K562 (cell line): ENCODE measurements around the gene AUNIP. TPM values are rescaled to one million over a fixed set of nuclear protein-coding genes. Genes with fewer than 3 reads are reported as not detected.

Source experiments
- CTBP1 ChIP-seq: fragments of 450-650 bp; IDR thresholded peaks from 2 replicates; pipeline ENCODE4 v1.6.1; 2016; ENCODE audit warnings: borderline replicate concordance
- EHMT2 ChIP-seq: fragments of 450-650 bp; IDR thresholded peaks from 2 replicates; pipeline ENCODE4 v1.6.1; 2018; ENCODE audit warnings: antibody characterized with exemption
- EP300 ChIP-seq: IDR thresholded peaks from 2 replicates; pipeline ENCODE4 v1.6.1; 2012; ENCODE audit warnings: low read length, improper control_type of control experiment
- ESRRB ChIP-seq: fragments of 250-450 bp; sonication (Bioruptor Pico); IDR thresholded peaks from 2 replicates; pipeline ENCODE4 v1.5.0; 2020; ENCODE audit warnings: mild to moderate bottlenecking, moderate library complexity, borderline replicate concordance
- ILF3 ChIP-seq: fragments of 450-650 bp; IDR thresholded peaks from 2 replicates; pipeline ENCODE4 v1.6.1; 2018; ENCODE audit warnings: antibody characterized with exemption, mild to moderate bottlenecking, moderate library complexity, borderline replicate concordance
- KDM1A ChIP-seq, 2 experiments: fragments of 450-650 bp; IDR thresholded peaks; 2 replicates each; pipeline ENCODE4 v1.6.1; 2016; ENCODE audit warnings: mild to moderate bottlenecking in 2 of 2
- MAZ ChIP-seq, 2 experiments: fragments of 450-650 bp in 1 of 2; sonication (generic) in 1 of 2; formaldehyde crosslinking; IDR thresholded peaks in 1 of 2; conservative IDR thresholded peaks in 1 of 2; 2 replicates each; pipeline versions ENCODE4 v1.4.0 to v1.5.0; 2020; ENCODE audit warnings: mild to moderate bottlenecking in 1 of 2, missing genetic modification reagents in 1 of 2
- NBN ChIP-seq: fragments of 450-650 bp; IDR thresholded peaks from 2 replicates; pipeline ENCODE4 v1.6.1; 2016; ENCODE audit warnings: low read depth, mild to moderate bottlenecking
- NUFIP1 ChIP-seq: fragments of 450-650 bp; IDR thresholded peaks from 2 replicates; pipeline ENCODE4 v1.6.1; 2018; ENCODE audit not compliant: partially characterized antibody
- TBP ChIP-seq: optimal IDR thresholded peaks from 2 replicates; pipeline ENCODE3; 2011; ENCODE audit warnings: low read depth, low read length, improper control_type of control experiment
- TEAD4 ChIP-seq, 2 experiments: sonication (generic) in 1 of 2; formaldehyde crosslinking in 1 of 2; IDR thresholded peaks; 2 replicates each; pipeline versions ENCODE4 v1.6.1 to v1.8.0; 2012 to 2022; ENCODE audit warnings: borderline replicate concordance in 1 of 2, inconsistent platforms in 1 of 2, low read length in 1 of 2, mild to moderate bottlenecking in 1 of 2, missing genetic modification reagents in 1 of 2
- ZNF57 ChIP-seq: fragments of 450-650 bp; formaldehyde crosslinking; IDR thresholded peaks from 2 replicates; pipeline ENCODE4 v1.4.0; 2020; ENCODE audit warnings: mild to moderate bottlenecking, moderate library complexity
- polyA plus RNA-seq, 8 experiments: library from polyadenylated mRNA; depleted of rRNA in 4 of 8; stranded (reverse) in 5 of 8; unstranded in 3 of 8; fragments of >200 nt; fragmentation: Nextera tagmentation in 2 of 8; fragmentation: Illumina TruSeq in 1 of 8; extraction: Ambion mirVana in 2 of 8; extraction: Trizol in 1 of 8; gene quantifications; 2 replicates each; pipeline versions ENCODE4 v1.2.1 to v1.2.3, GENCODE V29; 2011 to 2014; ENCODE audit warnings: inconsistent platforms in 1 of 8, missing spikeins in 1 of 8
- total RNA-seq, 7 experiments: library from RNA; depleted of rRNA in 6 of 7; stranded (reverse); fragments of >200 nt in 6 of 7; fragmentation: Illumina TruSeq in 2 of 7; extraction: Trizol in 2 of 7; gene quantifications; 2 replicates each; pipeline versions ENCODE4 v1.2.1 to v1.2.3, GENCODE V29; 2011 to 2021; ENCODE audit warnings: low replicate concordance in 1 of 7
- TF ChIP-seq, protein P1 (sequence below), 2 experiments: fragments of 450-650 bp; formaldehyde crosslinking in 1 of 2; IDR thresholded peaks; 2 replicates each; pipeline versions ENCODE4 v1.4.0 to v1.6.1; 2014 to 2020; ENCODE audit warnings: mild to moderate bottlenecking in 2 of 2, borderline replicate concordance in 1 of 2, low read depth in 1 of 2
- TF ChIP-seq, protein P2 (sequence below): fragments of 450-650 bp; IDR thresholded peaks from 2 replicates; pipeline ENCODE4 v1.7.1; 2018; ENCODE audit warnings: mild to moderate bottlenecking, low read depth; ENCODE audit not compliant: partially characterized antibody
- TF ChIP-seq, protein P3 (sequence below), 2 experiments: fragments of 250-450 bp in 1 of 2; fragments of 450-650 bp in 1 of 2; sonication (Bioruptor Pico) in 1 of 2; IDR thresholded peaks; 2 replicates each; pipeline versions ENCODE4 v1.6.1 to v1.8.0; 2016 to 2021; ENCODE audit warnings: mild to moderate bottlenecking in 2 of 2, moderate library complexity in 2 of 2, missing compliant biosample characterization in 1 of 2, missing genetic modification characterization in 1 of 2

Gene AUNIP
- total and polyA plus RNA-seq, 9 of the 15 experiments (the other 6 are each of a cell fraction or from before 2014, with no cell fraction given) = 12.1 to 53.8 (median 47.1) TPM

DNA sequence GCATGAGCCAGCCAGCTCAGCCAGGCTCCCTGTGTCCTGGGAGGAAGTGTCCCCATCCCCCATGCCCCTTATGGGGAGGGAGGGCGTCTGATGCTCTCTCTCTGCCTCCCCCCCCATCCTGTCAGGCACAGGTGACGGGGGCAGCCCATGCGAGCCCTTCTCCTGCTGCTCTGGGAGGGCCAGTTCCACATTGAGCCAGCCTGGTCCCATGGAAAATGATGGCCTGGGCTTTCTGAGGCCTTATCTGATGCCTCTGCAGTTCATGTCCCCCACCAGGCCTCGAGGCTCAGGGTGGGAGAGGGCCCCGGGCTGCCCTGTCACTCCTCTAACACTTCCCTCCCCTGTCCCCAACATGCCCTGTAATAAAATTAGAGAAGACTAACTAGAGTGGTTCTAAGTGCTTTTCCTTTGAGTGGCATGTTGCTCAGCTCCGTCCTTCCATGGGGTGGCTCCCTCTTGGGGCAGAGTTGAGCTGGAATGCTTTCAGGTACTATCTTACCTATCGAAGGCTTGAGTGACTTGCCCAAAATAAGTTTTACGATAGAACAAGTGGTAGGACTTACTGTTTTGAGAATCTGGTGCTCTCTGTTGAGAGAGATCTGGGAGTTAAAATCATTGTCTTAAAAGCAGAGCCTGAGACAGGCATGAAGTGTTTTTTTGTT lies 41.3 kb downstream of the AUNIP start (continued):
- TF ChIP-seq, protein P1, sequence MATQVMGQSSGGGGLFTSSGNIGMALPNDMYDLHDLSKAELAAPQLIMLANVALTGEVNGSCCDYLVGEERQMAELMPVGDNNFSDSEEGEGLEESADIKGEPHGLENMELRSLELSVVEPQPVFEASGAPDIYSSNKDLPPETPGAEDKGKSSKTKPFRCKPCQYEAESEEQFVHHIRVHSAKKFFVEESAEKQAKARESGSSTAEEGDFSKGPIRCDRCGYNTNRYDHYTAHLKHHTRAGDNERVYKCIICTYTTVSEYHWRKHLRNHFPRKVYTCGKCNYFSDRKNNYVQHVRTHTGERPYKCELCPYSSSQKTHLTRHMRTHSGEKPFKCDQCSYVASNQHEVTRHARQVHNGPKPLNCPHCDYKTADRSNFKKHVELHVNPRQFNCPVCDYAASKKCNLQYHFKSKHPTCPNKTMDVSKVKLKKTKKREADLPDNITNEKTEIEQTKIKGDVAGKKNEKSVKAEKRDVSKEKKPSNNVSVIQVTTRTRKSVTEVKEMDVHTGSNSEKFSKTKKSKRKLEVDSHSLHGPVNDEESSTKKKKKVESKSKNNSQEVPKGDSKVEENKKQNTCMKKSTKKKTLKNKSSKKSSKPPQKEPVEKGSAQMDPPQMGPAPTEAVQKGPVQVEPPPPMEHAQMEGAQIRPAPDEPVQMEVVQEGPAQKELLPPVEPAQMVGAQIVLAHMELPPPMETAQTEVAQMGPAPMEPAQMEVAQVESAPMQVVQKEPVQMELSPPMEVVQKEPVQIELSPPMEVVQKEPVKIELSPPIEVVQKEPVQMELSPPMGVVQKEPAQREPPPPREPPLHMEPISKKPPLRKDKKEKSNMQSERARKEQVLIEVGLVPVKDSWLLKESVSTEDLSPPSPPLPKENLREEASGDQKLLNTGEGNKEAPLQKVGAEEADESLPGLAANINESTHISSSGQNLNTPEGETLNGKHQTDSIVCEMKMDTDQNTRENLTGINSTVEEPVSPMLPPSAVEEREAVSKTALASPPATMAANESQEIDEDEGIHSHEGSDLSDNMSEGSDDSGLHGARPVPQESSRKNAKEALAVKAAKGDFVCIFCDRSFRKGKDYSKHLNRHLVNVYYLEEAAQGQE (IDR thresholded peaks at IDR 0.05; ENCODE audit: borderline replicate concordance) = peak; percentile 18; the same call in 1 of the 2 replicates
- TF ChIP-seq, protein P1 (CRISPR knock-in tag; IDR thresholded peaks at IDR 0.05; ENCODE audit: low read depth) = no peak
- no peak for TF ChIP-seq ILF3
- no peak for TF ChIP-seq EHMT2
- TF ChIP-seq TEAD4 (IDR thresholded peaks at IDR 0.05; ENCODE audit: low read length) = 0 out of 2 replicates have a peak, but pooled peaks have one; percentile 61
- no peak for TF ChIP-seq TEAD4 (CRISPR knock-in tag; IDR thresholded peaks at IDR 0.05; ENCODE audit: borderline replicate concordance)
- TF ChIP-seq, protein P2, sequence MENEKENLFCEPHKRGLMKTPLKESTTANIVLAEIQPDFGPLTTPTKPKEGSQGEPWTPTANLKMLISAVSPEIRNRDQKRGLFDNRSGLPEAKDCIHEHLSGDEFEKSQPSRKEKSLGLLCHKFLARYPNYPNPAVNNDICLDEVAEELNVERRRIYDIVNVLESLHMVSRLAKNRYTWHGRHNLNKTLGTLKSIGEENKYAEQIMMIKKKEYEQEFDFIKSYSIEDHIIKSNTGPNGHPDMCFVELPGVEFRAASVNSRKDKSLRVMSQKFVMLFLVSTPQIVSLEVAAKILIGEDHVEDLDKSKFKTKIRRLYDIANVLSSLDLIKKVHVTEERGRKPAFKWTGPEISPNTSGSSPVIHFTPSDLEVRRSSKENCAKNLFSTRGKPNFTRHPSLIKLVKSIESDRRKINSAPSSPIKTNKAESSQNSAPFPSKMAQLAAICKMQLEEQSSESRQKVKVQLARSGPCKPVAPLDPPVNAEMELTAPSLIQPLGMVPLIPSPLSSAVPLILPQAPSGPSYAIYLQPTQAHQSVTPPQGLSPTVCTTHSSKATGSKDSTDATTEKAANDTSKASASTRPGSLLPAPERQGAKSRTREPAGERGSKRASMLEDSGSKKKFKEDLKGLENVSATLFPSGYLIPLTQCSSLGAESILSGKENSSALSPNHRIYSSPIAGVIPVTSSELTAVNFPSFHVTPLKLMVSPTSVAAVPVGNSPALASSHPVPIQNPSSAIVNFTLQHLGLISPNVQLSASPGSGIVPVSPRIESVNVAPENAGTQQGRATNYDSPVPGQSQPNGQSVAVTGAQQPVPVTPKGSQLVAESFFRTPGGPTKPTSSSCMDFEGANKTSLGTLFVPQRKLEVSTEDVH = peak; percentile 35
- peak in 1 of 2 experiments; percentile 18; a peak in 1 of 4 replicates for TF ChIP-seq KDM1A (IDR thresholded peaks at IDR 0.05)
- TF ChIP-seq ZNF57 (CRISPR knock-in tag) = no peak
- TF ChIP-seq MAZ (CRISPR knock-in tag; conservative IDR thresholded peaks at IDR 0.05 in 1 of 2, IDR thresholded peaks at IDR 0.05 in 1 of 2) = 0 out of 4 replicates have a peak, but pooled peaks of 1 of the 2 experiments have one; percentile 14
- TF ChIP-seq NUFIP1 = no peak
- TF ChIP-seq NBN = peak; percentile 49; the same call in 1 of the 2 replicates
- no peak for TF ChIP-seq TBP
- no peak for TF ChIP-seq ESRRB (CRISPR knock-in tag)
- TF ChIP-seq, protein P3, sequence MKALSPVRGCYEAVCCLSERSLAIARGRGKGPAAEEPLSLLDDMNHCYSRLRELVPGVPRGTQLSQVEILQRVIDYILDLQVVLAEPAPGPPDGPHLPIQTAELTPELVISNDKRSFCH (CRISPR knock-in tag; IDR thresholded peaks at IDR 0.05) = no peak
- TF ChIP-seq, protein P3 (tag; IDR thresholded peaks at IDR 0.05) = no peak
- TF ChIP-seq EP300 = no peak
- TF ChIP-seq CTBP1 = peak; percentile 44; the same call in 1 of the 2 replicates
